AG04449 (cell line): ENCODE measurements around the gene DEGS1.

ENCODE experiments used
- CTCF ChIA-PET: fragments of 350-600 bp; formaldehyde crosslinking; extraction: SDS; loops from one replicate; lab custom pipeline; 2021; ENCODE audit warnings: antibody characterized with exemption; lab: Yijun Ruan, JAX
- POLR2A ChIA-PET: fragments of 400-600, 350-600 bp; formaldehyde crosslinking; extraction: SDS; loops from one replicate; lab custom pipeline; 2020; ENCODE audit warnings: antibody characterized with exemption, inconsistent platforms; lab: Yijun Ruan, JAX
- DNase-seq: peaks from one replicate; pipeline ENCODE4 v3.0.0-alpha.2; 2010; ENCODE audit warnings: low read depth, low spot score
- H3K4me3 ChIP-seq: 2 replicates; pipeline ENCODE4 v1.5.1; 2011; ENCODE audit warnings: low read depth, mild to moderate bottlenecking, control low read depth, low read length
- CTCF ChIP-seq: IDR thresholded peaks from one replicate; pipeline ENCODE4 v1.5.1; 2011; ENCODE audit warnings: mild to moderate bottlenecking, moderate library complexity, low read length, control low read depth, inconsistent platforms; ENCODE audit not compliant: insufficient read depth; ENCODE audit errors: missing control alignments

Gene DEGS1

DNA sequence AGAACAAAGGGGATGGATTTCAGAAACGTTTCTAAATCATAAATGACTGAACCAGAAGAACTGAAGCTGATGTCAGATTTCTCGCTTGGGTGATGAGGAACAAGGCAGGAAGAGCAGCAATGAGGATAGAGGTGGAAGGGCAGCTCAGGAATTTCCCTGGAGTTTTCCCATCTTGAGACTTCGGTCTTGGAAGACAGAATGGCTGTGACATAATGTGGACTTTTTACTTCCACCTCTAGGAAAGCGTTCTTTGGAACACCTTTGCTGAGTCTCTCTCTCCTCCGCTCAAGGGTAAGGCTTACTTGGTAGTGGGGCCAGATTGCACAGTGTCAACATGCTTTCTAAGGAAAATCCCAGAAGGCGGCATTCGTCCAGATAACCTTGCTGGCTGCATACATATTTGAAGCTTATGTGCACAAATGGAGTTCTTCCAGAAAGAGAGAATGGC lies 36.6 kb downstream of the DEGS1 start:
- H3K4me3 ChIP-seq, result no peak overlapping the region
- no peak for TF ChIP-seq CTCF
- POLR2A ChIA-PET, result no interaction called here
- DNase-seq, result no peak
- CTCF ChIA-PET, result interaction anchor here (0.6 to 1.0 kb wide), 3 partner anchors 9 to 44 kb away, joined by 3 to 4 read pairs (median 3); partner anchors contain the start of gene DEGS1

DNA sequence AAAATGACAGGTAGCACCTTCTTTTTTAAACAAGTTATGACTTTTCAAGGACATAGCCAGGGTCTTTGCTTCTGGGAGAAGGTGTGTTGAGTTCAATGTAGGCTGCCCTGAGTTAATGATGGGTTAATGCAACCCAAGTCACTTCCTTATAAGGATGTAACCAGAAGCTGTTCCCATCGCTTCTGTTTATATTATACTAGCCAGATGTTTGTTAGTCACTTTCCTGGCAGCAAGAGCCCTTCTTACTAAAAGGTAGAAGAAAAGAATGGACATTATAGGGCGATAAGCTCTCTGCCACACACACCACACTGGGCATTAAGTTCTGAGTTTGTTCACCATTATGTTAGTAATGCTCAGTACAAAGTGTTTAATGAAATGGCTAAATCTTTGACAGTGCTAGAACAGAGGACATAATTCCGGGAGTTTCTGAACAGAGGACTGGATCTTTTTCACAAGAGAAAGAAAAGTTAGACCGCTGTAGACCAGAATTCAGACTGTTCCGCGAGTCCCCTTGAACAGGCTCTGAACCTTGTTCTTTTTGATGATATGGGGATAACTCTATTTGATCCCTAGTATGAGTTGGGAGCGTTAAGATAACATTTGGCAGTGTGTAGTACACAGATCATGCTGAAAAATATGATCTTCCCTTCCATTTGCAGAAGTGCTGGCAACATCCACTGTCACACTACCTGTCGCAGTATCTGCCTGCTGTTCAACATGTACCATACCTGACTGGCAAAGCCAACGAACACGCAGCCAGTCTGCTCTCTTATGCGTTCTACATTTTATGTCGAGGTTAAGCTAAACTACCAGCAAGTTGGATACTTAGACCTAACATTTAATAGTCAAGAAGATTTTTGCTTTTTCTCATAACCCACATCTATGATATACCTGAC lies 41.0 kb downstream of the DEGS1 start:
- ChIA-PET CTCF (interaction anchor here (1.4 kb wide), 1 partner anchor 109 kb away, joined by 3 read pairs; no protein-coding TSS in a partner anchor), POLR2A (interaction anchor here (0.7 kb wide), 1 partner anchor 191 kb away, joined by 3 read pairs; no protein-coding TSS in a partner anchor)
- DNase-seq, result no peak
- no peak for TF ChIP-seq CTCF
- no peak overlapping the region for H3K4me3 ChIP-seq

DNA sequence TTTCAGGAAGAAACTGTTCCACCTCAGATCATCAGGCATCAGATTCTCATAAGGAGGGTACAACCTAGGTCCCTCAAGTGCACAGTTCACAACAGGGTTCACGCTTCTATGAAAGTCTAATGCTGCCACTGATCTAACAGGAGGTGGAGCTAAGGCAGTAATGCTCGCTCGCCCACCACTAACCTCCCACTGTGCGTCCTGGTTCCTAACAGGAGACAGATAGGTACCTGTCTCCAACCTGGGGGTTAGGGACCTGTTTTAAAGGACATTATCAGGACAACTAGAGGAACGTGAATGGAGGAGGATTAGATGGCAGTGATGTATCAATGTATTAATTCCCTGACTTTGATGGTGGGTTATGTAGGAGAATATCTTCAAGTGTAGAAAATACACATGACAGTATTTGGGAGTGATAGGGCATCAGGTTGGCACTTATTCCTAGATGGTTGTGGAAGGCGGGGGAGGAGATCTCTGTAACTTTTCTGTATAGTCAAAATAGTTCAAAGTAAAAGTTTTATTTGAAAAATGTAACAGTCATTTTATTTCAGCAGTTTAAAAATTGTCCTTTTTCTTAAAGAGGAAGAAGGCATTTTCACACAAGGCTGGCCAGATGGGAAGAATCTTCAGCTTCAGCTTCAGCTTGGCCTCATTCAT lies 43.9 kb downstream of the DEGS1 start:
- CTCF ChIA-PET, result no interaction called here
- POLR2A ChIA-PET, result no interaction called here
- DNase-seq, result no peak

GRCh38 chr1:224234017-224234416 lies 51.0 kb downstream of the DEGS1 start:
- ChIA-PET POLR2A (no interaction called here), CTCF (no interaction called here)
- TF ChIP-seq CTCF, result no peak
- no peak overlapping the region for H3K4me3 ChIP-seq
- DNase-seq, result no peak

More for the DNA sequence above, 43.9 kb downstream of the DEGS1 start:
- no peak for TF ChIP-seq CTCF
- no peak overlapping the region for H3K4me3 ChIP-seq

DNA sequence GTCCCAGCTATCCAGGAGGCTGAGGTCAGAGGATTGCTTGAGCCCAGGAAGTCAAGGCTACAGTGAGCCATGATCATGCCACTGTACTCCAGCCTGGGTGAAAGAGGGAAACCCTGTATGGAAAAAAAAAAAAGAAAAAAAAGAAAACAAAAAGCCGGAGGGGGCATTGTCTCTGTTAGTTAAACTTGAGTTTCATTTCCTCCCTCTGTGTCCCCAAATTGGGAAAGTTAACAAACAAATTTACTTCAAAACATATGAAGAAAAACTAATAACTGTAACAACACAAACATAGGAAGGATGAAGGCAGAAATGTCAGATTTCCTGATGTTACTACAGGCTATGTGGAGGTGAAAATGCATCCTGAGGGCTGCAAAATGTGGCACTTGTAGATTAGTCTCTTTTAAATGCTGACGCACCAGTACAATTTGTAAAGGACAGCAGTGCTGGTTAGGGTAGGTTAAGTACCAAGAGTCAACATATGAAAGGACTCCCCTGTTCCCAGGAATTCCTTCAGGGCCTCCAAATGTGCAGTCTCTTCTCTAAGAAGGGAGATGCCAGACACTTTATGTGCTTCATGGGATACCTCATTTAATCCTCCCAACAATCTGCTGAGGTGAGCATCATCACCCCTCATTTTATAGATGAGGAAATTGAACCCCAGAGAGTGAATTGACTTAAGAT lies 52.9 kb downstream of the DEGS1 start:
- POLR2A ChIA-PET, result no interaction called here
- CTCF ChIA-PET, result no interaction called here
- DNase-seq, result no peak
- no peak overlapping the region for H3K4me3 ChIP-seq
- TF ChIP-seq CTCF, result no peak
